Kidney (tissue), 14 donors: ENCODE measurements around the gene ANGPT4. TPM values are rescaled to one million over a fixed set of nuclear protein-coding genes. Genes with fewer than 3 reads are reported as not detected.
"Not testable (repeated sequence)": the region's sequence is repeated elsewhere in the genome, so short reads cannot be mapped to it uniquely, and the experiment has no call there.

ENCODE experiments used
- DNase-seq, 5 donors: peaks; one replicate each; pipeline ENCODE4 v3.0.0-alpha.2; 2013 to 2020
- FAIRE-seq: peaks from 2 replicates; lab custom pipeline; 2012; peaks lifted over from hg19 to GRCh38; lab: Jason Lieb, UNC
- H3K27ac ChIP-seq, 2 donors: one replicate each; pipeline ENCODE4 v1.7.0; 2013; ENCODE audit warnings: low read depth in 2 of 2, low read length in 2 of 2, inconsistent platforms in 1 of 2
- H3K27me3 ChIP-seq: one replicate; pipeline ENCODE4 v1.7.1; 2013; ENCODE audit warnings: low read length, inconsistent platforms; ENCODE audit not compliant: control insufficient read depth, insufficient read depth
- H3K36me3 ChIP-seq, 3 donors: one replicate each; pipeline versions ENCODE4 v1.7.0 to v1.7.1; 2013; ENCODE audit warnings: low read length in 3 of 3, control low read depth in 1 of 3, inconsistent platforms in 1 of 3; ENCODE audit not compliant: insufficient read depth in 3 of 3, control insufficient read depth in 2 of 3
- H3K4me1 ChIP-seq, 3 donors: one replicate each; pipeline versions ENCODE4 v1.7.0 to v1.7.1; 2013; ENCODE audit warnings: low read length in 3 of 3, inconsistent platforms in 1 of 3, low read depth in 1 of 3; ENCODE audit not compliant: control insufficient read depth in 2 of 3, insufficient read depth in 2 of 3
- H3K4me3 ChIP-seq, 3 donors: one replicate each; pipeline versions ENCODE4 v1.7.0 to v1.8.1; 2013; ENCODE audit warnings: low read length in 3 of 3, control low read depth in 1 of 3, inconsistent platforms in 1 of 3
- H3K9ac ChIP-seq, 3 donors: one replicate each; pipeline versions ENCODE4 v1.7.0 to v1.7.1; 2013; ENCODE audit warnings: low read length in 3 of 3, control low read depth in 1 of 3, inconsistent platforms in 1 of 3
- H3K9me3 ChIP-seq, 3 donors: one replicate each; pipeline versions ENCODE4 v1.7.0 to v1.7.1; 2013; ENCODE audit warnings: low read length in 3 of 3, control low read depth in 1 of 3, inconsistent platforms in 1 of 3; ENCODE audit not compliant: control insufficient read depth in 2 of 3, insufficient read depth in 1 of 3
- intact Hi-C: fragments of 100-400 bp; cut with DNase I; formaldehyde crosslinking; loops from one replicate; pipeline ENCODE4 v1.11.1; 2022
- polyA plus RNA-seq: library from polyadenylated mRNA; stranded (reverse); fragments of 350-450 nt; fragmentation: Illumina TruSeq; extraction: RNeasy Lipid Tissue Mini Kit (QIAGEN cat#74804); gene quantifications from one replicate; pipeline ENCODE4 v1.2.3, GENCODE V29; 2014; ENCODE audit warnings: low read depth, low replicate concordance; ENCODE audit not compliant: insufficient read depth
- total RNA-seq: library from RNA; stranded (reverse); fragmentation: NEBNext Ultra II Directional; extraction: Animal tissue kit (Norgen Biotek cat#: 25700); gene quantifications from one replicate; pipeline ENCODE4 v1.2.1, GENCODE V29; 2021
- TF ChIP-seq, protein P1 (sequence below): IDR thresholded peaks from 3 replicates; pipeline ENCODE4 v1.5.1; 2012; ENCODE audit warnings: mild to moderate bottlenecking, moderate library complexity, borderline replicate concordance; ENCODE audit not compliant: insufficient read depth; ENCODE audit errors: extremely low read depth
- donor health status: control.
- donor health status: control.
- donor health status: control.
- donor health status: control.
- donor health status: control.
- donor health status: DM: yes; HTN: yes; CAD: no.
- donor health status: Normal renal cell carcinoma (clear cell type).

ANGPT4 gene
- total and polyA plus RNA-seq, 2 donors from 2014 or later, result 0.24 to 0.57 TPM

DNA sequence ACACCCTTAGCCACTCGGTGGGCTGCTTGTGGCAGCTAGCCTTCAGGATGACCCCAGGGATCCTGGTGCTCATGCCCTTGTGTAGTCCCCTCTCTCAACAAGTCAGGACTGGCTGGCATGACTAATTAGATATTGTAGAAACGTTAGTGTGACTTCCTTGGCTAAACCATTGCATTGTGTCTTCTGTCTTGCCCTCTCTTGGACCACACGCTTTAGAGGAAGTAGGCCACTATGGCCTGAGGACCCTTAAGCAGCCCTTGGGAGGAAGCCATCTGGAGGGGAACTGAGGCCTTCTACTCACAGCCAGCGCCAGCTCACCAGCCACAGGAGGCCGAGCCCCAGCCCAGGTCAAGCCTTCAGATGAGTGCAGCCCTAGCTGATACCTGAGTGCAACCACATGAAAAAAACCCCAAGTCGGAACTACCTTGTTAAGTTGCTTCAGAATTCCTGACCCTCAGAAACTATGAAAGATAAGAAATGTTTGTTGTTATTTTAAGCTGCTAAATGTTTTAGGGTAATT lies 10.1 kb downstream of the ANGPT4 start:
- no peaks in the 10 kb centered on the region for H3K9me3 ChIP-seq
- TF ChIP-seq, protein P1, sequence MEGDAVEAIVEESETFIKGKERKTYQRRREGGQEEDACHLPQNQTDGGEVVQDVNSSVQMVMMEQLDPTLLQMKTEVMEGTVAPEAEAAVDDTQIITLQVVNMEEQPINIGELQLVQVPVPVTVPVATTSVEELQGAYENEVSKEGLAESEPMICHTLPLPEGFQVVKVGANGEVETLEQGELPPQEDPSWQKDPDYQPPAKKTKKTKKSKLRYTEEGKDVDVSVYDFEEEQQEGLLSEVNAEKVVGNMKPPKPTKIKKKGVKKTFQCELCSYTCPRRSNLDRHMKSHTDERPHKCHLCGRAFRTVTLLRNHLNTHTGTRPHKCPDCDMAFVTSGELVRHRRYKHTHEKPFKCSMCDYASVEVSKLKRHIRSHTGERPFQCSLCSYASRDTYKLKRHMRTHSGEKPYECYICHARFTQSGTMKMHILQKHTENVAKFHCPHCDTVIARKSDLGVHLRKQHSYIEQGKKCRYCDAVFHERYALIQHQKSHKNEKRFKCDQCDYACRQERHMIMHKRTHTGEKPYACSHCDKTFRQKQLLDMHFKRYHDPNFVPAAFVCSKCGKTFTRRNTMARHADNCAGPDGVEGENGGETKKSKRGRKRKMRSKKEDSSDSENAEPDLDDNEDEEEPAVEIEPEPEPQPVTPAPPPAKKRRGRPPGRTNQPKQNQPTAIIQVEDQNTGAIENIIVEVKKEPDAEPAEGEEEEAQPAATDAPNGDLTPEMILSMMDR, result no peak
- no peaks in the 10 kb centered on the region for H3K36me3 ChIP-seq
- no peak overlapping the region for H3K4me3 ChIP-seq
- DNase-seq (no peak), FAIRE-seq (no peak)
- intact Hi-C loops, result no loop called here
- no peak overlapping the region for H3K9ac ChIP-seq
- no peaks in the 10 kb centered on the region for H3K4me1 ChIP-seq
- H3K27ac ChIP-seq, result no peak overlapping the region
- H3K27me3 ChIP-seq, result no peaks in the 10 kb centered on the region

DNA sequence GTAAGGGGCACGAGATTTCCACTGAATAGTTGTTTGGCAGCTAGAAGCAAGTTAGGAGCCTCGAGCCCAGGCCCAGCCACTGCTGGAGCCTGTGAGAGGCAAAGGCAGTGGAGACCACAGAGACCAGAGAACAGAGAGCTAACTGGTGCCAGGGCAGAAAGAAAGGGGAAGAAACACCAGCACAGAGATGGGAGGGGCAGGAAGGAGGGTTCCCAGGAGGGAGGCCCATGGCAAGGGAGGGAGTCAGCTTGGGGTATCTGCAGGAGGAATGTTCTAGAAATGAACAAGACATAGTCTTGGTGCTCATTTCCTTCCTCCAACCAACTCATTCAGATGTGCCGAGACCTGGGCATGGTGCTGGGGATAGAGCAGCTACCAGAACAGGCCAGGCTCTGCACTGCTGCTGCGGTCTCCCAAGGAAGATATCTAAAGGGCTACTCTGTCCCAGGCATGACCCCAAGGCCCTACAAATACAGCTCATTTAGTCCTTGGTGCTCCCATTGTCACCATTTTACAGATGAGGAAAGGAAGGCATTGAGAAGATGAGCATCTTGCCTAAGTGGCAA lies 10.7 kb downstream of the ANGPT4 start:
- TF ChIP-seq, protein P1, result no peak
- Histone ChIP-seq H3K9ac (no peak overlapping the region), H3K27ac (no peak overlapping the region), H3K4me3 (no peak overlapping the region), H3K9me3 (no peaks in the 10 kb centered on the region), H3K27me3 (no peaks in the 10 kb centered on the region), H3K36me3 (no peaks in the 10 kb centered on the region), H3K4me1 (no peaks in the 10 kb centered on the region)
- intact Hi-C loops, result no loop called here
- DNase-seq (no peak), FAIRE-seq (no peak)

DNA sequence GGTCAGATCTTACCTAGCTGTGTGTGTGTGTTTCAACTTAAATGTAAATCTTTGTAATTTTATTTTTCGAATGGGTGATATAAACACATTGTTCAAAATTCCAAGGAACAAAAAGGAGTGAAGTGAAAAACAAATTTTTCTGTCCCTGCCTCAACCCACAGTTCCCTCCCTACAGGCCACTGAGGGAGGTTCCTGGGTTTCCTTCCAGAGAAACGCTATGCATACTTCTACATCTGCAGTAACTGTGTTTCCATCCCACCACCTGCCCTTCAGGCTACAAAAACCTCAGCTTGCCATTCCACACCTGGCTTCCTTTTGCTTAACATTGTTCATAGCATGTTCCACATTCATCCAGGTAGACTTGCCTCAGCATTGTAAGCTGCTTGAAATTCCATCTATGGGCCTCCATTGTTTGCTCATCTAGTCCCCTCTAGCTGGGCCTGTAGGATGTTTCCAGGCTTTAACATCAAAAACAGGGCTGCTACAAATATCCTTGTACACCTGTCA lies 12.0 kb downstream of the ANGPT4 start:
- Histone ChIP-seq H3K27me3 (no peaks in the 10 kb centered on the region), H3K4me1 (no peaks in the 10 kb centered on the region), H3K9me3 (no peaks in the 10 kb centered on the region), H3K36me3 (no peaks in the 10 kb centered on the region), H3K27ac (no peak overlapping the region), H3K9ac (no peak overlapping the region), H3K4me3 (no peak overlapping the region)
- TF ChIP-seq, protein P1, result no peak
- FAIRE-seq (no peak), DNase-seq (no peak)
- intact Hi-C loops, result no loop called here

DNA sequence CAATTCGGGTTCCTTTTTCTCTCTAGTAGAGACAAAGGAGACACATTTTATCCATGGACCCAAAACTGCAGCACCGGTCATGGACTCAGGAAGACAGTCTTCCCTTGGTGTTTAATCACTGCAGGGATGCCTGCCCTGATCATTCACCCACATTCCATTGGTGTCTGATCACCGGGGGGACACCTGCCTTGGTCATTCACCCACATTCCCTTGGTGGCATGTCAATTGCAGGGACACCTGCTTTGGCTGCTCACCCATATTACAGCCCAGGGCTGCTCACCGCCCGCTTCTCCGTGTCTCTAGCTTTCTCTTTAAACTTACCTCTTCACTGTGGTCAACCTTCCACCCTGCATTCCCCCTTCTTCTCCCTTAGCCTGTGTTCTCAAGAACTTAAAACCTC lies 18.7 kb downstream of the ANGPT4 start:
- DNase-seq, H3K9me3 ChIP-seq, H3K36me3 ChIP-seq, FAIRE-seq, H3K9ac ChIP-seq, H3K4me3 ChIP-seq, H3K4me1 ChIP-seq, intact Hi-C loops, H3K27ac ChIP-seq, H3K27me3 ChIP-seq: not testable (repeated sequence)
